ENCODE data around the gene PNMA8B. TPM values are rescaled to one million over a fixed set of nuclear protein-coding genes. Genes with fewer than 3 reads are reported as not detected.
"Not testable (repeated sequence)": the region's sequence is repeated elsewhere in the genome, so short reads cannot be mapped to it uniquely, and the experiment has no call there.

The PNMA8B gene
- total RNA-seq, 2 donors from 2014 or later, result not detected

GRCh38 chr19:46499692-46500091 is 4.0 kb upstream of the PNMA8B start:
- H3K9me3 Mint-ChIP-seq, result no peaks in the 10 kb centered on the region
- no peak for DNase-seq (ENCODE audit: low spot score)
- ATAC-seq, result no peak
- peaks cover 19 to 27% of the 10 kb centered on the region in 2 donors for H3K27me3 Mint-ChIP-seq
- no peaks in the 10 kb centered on the region for H3K36me3 Mint-ChIP-seq
- H3K27ac Mint-ChIP-seq, result no peak overlapping the region
- H3K4me3 Mint-ChIP-seq, result no peak overlapping the region
- H3K4me1 Mint-ChIP-seq (ENCODE audit: low read depth in 2 of 2), result peaks cover 0 to 1% of the 10 kb centered on the region in 2 donors

- H3K27me3 Mint-ChIP-seq, result peaks cover 28 to 39% of the 10 kb centered on the region in 2 donors
- no peaks in the 10 kb centered on the region for H3K9me3 Mint-ChIP-seq
- H3K36me3 Mint-ChIP-seq, result no peaks in the 10 kb centered on the region
- H3K4me1 Mint-ChIP-seq (ENCODE audit: low read depth in 2 of 2), result peaks cover 0 to 6% of the 10 kb centered on the region in 2 donors
- ATAC-seq (no peak), DNase-seq (ENCODE audit: low spot score) (no peak)
- H3K4me3 Mint-ChIP-seq, result no peak overlapping the region
- no peak overlapping the region for H3K27ac Mint-ChIP-seq
Observed at GRCh38 chr19:46497773-46498172, 2.1 kb upstream of the PNMA8B start.

GRCh38 chr19:46496886-46497285 is 1.2 kb upstream of the PNMA8B start:
- H3K27me3 Mint-ChIP-seq, result peaks cover 31 to 39% of the 10 kb centered on the region in 2 donors
- H3K27ac Mint-ChIP-seq; DNase-seq (ENCODE audit: low spot score); ATAC-seq; H3K4me1 Mint-ChIP-seq (ENCODE audit: low read depth in 2 of 2); H3K36me3 Mint-ChIP-seq; H3K4me3 Mint-ChIP-seq; H3K9me3 Mint-ChIP-seq: not testable (repeated sequence)

GRCh38 chr19:46496304-46496703 is 637 bp upstream of the PNMA8B start:
- no peaks in the 10 kb centered on the region for H3K9me3 Mint-ChIP-seq

GRCh38 chr19:46494941-46495785 is 504 bp downstream of the PNMA8B start:
- Mint-ChIP-seq H3K4me1 (ENCODE audit: low read depth in 2 of 2) (peaks cover 0 to 6% of the 10 kb centered on the region in 2 donors), H3K4me3 (no peak overlapping the region), H3K36me3 (no peaks in the 10 kb centered on the region), H3K27me3 (peaks cover 39 to 44% of the 10 kb centered on the region in 2 donors), H3K27ac (no peak overlapping the region), H3K9me3 (no peaks in the 10 kb centered on the region)
- DNase-seq (ENCODE audit: low spot score), result no peak
- ATAC-seq, result no peak

More at GRCh38 chr19:46496304-46496703, 637 bp upstream of the PNMA8B start:
- ATAC-seq (no peak), DNase-seq (ENCODE audit: low spot score) (no peak)
- Mint-ChIP-seq H3K27ac (no peak overlapping the region), H3K4me3 (no peak overlapping the region), H3K4me1 (ENCODE audit: low read depth in 2 of 2) (peaks cover 0 to 6% of the 10 kb centered on the region in 2 donors), H3K27me3 (peaks cover 34 to 41% of the 10 kb centered on the region in 2 donors), H3K36me3 (no peaks in the 10 kb centered on the region)

GRCh38 chr19:46494146-46494940 is 1.3 kb downstream of the PNMA8B start:
- DNase-seq (ENCODE audit: low spot score) (no peak), ATAC-seq (no peak)
- peaks cover 0 to 6% of the 10 kb centered on the region in 2 donors for H3K4me1 Mint-ChIP-seq (ENCODE audit: low read depth in 2 of 2)
- H3K4me3 Mint-ChIP-seq, result no peak overlapping the region
- H3K27me3 Mint-ChIP-seq, result peaks cover 38 to 42% of the 10 kb centered on the region in 2 donors
- no peak overlapping the region for H3K27ac Mint-ChIP-seq
- H3K36me3 Mint-ChIP-seq, result no peaks in the 10 kb centered on the region
- H3K9me3 Mint-ChIP-seq, result no peaks in the 10 kb centered on the region

- H3K27ac Mint-ChIP-seq, result no peak overlapping the region
- no peaks in the 10 kb centered on the region for H3K36me3 Mint-ChIP-seq
- ATAC-seq (no peak), DNase-seq (ENCODE audit: low spot score) (no peak)
- H3K9me3 Mint-ChIP-seq, result no peaks in the 10 kb centered on the region
- H3K4me3 Mint-ChIP-seq, result no peak overlapping the region
- H3K27me3 Mint-ChIP-seq, result peaks cover 43 to 44% of the 10 kb centered on the region in 2 donors
- peaks cover 0 to 8% of the 10 kb centered on the region in 2 donors for H3K4me1 Mint-ChIP-seq (ENCODE audit: low read depth in 2 of 2)
Observed at GRCh38 chr19:46493236-46494145, 2.2 kb downstream of the PNMA8B start.

GRCh38 chr19:46492841-46493235 is 2.8 kb downstream of the PNMA8B start:
- Mint-ChIP-seq H3K27ac (no peak overlapping the region), H3K4me1 (ENCODE audit: low read depth in 2 of 2) (peaks cover 0 to 11% of the 10 kb centered on the region in 2 donors), H3K4me3 (no peak overlapping the region), H3K27me3 (peaks cover 49% of the 10 kb centered on the region in 2 donors), H3K36me3 (no peaks in the 10 kb centered on the region), H3K9me3 (no peaks in the 10 kb centered on the region)
- no peak for DNase-seq (ENCODE audit: low spot score)
- ATAC-seq, result no peak

- Mint-ChIP-seq H3K36me3 (no peaks in the 10 kb centered on the region), H3K27ac (no peak overlapping the region), H3K4me3 (no peak overlapping the region), H3K4me1 (ENCODE audit: low read depth in 2 of 2) (peaks cover 0 to 11% of the 10 kb centered on the region in 2 donors), H3K27me3 (peaks cover 50 to 56% of the 10 kb centered on the region in 2 donors), H3K9me3 (no peaks in the 10 kb centered on the region)
- DNase-seq (ENCODE audit: low spot score) (no peak), ATAC-seq (no peak)
Observed at GRCh38 chr19:46491975-46492682, 3.5 kb downstream of the PNMA8B start.

GRCh38 chr19:46490774-46491173 is 4.9 kb downstream of the PNMA8B start:
- Mint-ChIP-seq H3K36me3 (no peaks in the 10 kb centered on the region), H3K27ac (no peak overlapping the region), H3K27me3 (peaks cover 50 to 67% of the 10 kb centered on the region in 2 donors), H3K9me3 (no peaks in the 10 kb centered on the region), H3K4me1 (ENCODE audit: low read depth in 2 of 2) (peaks cover 0 to 11% of the 10 kb centered on the region in 2 donors), H3K4me3 (no peak overlapping the region)
- DNase-seq (ENCODE audit: low spot score), result no peak
- ATAC-seq, result no peak

- DNase-seq (ENCODE audit: low spot score), result no peak
- no peaks in the 10 kb centered on the region for H3K36me3 Mint-ChIP-seq
- no peak for ATAC-seq
Observed at GRCh38 chr19:46489445-46490272, 6.0 kb downstream of the PNMA8B start.

GRCh38 chr19:46488551-46488950 is 7.1 kb downstream of the PNMA8B start:
- H3K27me3 Mint-ChIP-seq, result peaks cover 45 to 61% of the 10 kb centered on the region in 2 donors
- no peaks in the 10 kb centered on the region for H3K36me3 Mint-ChIP-seq
- H3K9me3 Mint-ChIP-seq, result no peaks in the 10 kb centered on the region
- DNase-seq (ENCODE audit: low spot score) (no peak), ATAC-seq (no peak)
- no peak overlapping the region for H3K27ac Mint-ChIP-seq
- H3K4me3 Mint-ChIP-seq, result no peak overlapping the region
- H3K4me1 Mint-ChIP-seq (ENCODE audit: low read depth in 2 of 2), result peaks cover 0 to 5% of the 10 kb centered on the region in 2 donors

More at GRCh38 chr19:46489445-46490272, 6.0 kb downstream of the PNMA8B start:
- no peak overlapping the region for H3K27ac Mint-ChIP-seq
- peaks cover 0 to 10% of the 10 kb centered on the region in 2 donors for H3K4me1 Mint-ChIP-seq (ENCODE audit: low read depth in 2 of 2)
- H3K27me3 Mint-ChIP-seq, result peaks cover 51 to 68% of the 10 kb centered on the region in 2 donors
- no peak overlapping the region for H3K4me3 Mint-ChIP-seq
- H3K9me3 Mint-ChIP-seq, result no peaks in the 10 kb centered on the region

Measured in natural killer cell treated with Interleukin-12 subunit alpha and Interleukin-12 subunit beta and Interleukin-15 and Interleukin-18, amount 100 ng/mL, for 72 hours (primary cell).